Right renal pelvis (tissue), 4 donors: Measurements from ENCODE around the gene NCS1. TPM values are rescaled to one million over a fixed set of nuclear protein-coding genes. Genes with fewer than 3 reads are reported as not detected.

Experiments used
- DNase-seq, 4 donors: peaks; one replicate each; pipeline ENCODE4 v3.0.0-alpha.2; 2013; ENCODE audit warnings: low read depth in 4 of 4, low spot score in 3 of 4, missing footprints in 1 of 4
- polyA plus RNA-seq, 4 donors: library from polyadenylated mRNA; unstranded; fragments of 120-200 nt; gene quantifications; one replicate each; pipeline ENCODE4 v1.2.1, GENCODE V29; 2013; ENCODE audit not compliant: insufficient read length in 4 of 4

NCS1 gene
- 10 to 100 TPM; 25.5 to 32.3 (median 29.2) TPM for polyA plus RNA-seq

DNA sequence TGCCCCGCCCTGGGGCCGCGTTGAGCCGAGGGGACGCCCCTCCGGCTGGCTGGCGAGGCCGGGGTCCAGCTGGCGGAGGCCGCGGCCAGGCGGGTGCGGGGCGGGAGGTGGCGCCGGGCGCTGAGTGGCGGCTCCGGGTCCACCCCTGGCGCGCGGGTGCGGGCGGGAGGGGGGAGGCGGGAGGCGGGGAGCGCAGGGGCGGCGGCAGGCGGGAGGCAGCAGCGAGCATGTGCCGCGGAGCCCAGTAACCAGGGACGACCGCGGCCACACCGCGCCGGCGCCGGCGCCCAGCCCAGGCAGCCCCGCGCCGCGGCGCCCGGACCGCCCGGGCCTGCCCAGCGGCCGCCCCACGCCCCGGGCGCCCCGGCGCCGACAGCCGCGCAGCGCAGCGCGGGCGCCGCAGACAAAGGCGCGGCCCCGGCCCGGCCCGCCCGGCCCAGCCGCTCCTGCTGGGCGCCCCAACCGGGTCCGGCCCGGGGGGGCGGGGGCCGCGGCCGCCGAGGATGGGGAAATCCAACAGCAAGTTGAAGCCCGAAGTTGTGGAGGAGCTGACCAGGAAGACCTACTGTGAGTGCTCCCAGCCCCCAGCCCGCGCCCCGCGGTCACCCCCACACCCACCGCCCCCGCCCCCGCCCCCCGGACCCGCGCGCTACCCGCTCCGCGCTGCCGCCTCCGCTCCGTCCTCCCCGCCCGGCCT, at the start of gene NCS1:
Gene NCS1 (plus strand): TSS at position 244 of the 697 bp plus-strand sequence. CDS start 260 bp downstream, at position 504.
- DNase-seq = no peak

DNA sequence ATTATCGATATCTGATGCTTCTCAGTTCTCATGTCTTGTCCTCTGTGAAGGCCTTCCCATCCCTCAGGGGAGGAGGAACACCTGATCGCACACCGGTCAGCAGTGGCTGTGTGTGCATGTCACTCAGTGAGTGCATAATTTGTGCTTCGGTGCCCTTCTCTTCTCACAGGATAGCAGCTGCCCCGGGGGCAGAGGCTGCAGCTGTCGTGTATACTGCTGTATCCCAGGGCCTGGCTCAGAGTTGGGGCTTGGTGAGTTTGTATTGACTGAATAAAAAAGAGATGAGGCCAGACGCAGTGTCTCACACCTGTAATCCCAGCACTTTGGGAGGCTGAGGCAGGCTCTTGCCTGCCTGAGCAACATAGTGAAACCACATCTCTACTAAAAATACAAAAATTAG, 49.7 kb upstream of the NCS1 start:
- DNase-seq = no peak

DNA sequence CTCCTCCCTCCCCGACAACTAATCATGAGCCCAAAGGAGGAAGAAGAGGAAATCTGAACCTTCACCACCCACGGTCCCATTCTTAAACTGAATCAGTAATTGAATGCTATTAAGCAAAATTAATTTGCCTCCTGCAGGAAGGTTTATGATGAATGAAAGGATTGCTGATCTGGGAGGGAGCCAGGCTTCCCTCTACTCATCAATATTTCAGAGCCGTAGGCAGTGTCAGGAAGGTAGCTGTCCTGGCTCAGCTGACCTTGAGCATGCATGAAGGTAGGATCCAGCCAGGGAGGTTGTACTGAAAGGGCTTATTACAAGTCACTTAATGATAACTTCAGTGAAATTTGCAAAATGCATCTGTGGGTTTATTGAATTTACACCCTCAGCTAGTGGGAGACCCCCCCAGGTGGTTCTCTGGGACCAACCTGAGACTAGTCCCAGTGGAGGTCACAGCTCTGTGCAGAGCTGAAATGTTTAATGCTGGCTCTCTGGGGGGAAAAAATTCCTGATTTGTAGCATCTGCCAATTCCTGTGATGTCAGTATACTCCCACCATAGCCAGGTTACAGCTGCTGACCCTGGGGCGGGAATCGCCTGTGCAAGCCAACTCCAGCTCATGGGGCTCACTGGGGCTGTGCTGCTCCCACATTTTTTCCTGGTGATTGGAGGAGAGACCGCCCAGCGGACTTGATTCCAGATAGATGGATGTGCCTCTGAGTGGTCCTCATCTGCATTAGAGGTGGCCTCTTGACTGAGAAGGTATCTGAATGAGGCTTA, 47.9 kb upstream of the NCS1 start:
- DNase-seq = no peak

DNA sequence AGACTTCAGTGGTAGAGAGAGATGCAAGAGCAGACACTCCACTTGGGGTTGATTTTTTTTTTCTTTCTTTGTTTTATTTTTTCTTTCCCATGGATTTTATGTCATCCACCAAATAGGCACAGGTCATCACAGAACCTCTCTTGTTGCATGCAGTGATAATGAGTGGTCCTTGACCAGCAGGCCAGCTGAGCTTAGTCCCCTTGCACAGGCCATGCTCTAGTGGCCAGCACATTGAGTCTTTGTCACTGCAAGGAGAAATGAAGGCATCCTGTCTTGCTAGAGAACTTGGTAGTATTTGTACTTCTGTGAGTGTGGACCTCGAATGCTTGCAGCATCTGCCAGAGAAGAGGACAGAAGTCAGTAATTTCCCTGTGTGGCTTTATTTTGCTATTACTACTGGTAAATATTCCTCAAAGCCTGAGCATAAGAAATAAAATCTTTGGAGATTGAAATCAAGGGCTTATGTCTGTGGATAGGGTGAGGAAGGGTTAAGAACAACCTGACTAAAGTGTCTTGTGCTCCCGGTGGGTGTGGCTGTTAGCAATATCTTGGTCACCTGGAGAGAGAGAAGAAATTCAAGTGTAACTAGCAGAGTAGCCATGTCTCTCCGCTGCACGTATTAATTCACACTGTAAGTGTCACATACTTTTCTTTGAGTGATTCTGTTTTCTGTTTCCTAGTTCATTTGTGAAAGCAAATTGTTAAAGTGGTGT, 45.3 kb upstream of the NCS1 start:
- no peak for DNase-seq

DNA sequence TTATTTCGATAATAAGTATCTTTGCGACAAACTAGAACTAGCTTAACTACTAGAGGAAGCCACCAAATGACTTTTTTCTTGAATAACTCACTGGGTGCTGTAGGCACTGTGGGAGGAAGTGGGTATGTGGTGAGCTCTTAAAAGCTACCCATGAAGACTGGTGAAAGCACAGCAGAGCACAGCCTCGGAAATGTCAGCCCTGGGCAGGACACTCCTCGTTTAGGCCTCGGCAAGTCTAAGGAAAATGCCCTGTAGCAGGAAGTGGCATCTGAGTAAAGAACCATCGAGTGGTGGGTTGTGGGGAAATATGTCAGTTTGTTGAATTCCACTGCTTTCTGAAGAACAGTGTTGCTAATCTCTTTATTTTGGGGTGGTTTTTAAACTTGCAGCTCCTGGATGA, 44.0 kb upstream of the NCS1 start:
- DNase-seq = no peak

DNA sequence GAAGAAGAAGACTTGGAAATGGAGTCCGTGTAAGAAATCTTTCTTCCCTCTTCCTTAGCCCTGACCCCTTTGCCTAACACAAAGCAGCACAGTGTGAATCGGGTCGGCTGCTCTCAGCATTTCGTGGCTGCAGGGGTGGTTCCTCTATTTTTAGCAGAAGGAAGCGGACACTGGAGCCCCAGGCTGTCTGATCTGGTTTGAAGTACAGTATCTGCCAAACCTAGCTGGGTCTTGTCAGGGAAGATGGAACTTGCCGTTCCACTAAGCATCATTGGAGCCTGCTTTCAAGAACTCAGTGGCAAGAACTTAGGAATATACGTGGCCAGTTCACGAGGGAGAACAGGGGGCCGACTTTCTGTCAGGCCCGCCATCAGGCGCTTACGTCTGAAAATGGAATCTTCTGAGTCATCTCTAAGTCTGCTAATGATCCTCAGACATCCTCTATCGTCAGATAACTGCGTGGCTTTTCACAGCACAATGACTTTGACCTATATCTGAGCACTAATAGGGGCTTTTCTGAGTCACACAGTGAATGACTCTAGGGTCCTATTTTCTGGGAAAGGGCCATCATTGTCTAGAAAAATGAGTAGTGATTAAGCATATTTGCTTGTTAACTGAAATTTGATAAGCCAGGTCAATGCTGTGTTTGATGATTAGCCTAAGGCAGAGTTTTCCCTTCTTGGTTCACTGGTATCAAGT, 43.3 kb upstream of the NCS1 start:
- DNase-seq = no peak

DNA sequence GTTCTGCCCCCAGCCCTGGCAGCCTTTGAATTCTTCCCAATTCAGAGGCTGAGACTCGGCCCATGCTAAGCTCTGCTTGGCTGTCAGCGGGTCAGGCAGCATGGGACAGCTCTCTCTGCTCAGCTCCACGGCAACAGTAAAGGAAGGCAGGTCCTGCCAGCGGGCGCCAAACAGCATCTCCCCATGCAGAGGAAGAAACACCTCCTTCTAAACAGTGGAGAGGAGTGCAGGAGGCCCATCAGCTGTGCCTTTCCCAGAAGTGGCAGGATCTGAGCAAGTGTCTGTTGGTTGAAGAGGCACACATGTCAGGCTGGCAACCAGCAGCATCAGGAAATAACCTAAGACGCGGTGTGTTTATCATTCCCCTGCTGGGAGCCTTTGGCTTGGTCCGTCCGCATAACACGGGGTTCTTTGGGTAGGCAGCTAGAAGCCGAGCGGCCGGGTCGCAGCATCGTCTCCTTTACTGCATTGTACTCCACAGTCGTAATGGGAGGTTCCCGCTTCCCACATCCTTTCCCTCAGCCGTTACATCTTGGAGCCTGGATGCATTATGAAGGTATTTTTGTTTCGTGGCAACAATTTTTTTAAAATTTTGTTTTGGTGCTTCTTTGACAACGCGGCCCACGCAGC, 42.7 kb upstream of the NCS1 start:
- DNase-seq = no peak

DNA sequence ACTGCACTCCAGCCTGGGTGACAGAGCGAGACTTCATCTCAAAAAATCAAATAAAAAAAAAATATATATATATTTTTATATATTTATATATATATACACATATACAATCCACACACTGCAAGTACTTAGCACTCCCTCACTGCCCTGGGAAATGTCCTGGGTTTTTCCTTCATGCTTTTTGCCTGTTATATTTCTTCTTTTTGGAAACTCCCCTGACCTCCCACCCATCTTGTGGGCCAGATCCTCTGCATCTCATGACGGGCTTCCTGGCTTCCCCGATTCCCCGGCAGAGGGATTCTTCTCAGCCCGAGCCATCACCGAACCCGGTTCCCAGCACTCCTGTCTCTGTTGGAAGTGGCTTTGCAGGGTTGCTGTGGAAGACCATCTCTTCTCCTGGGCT, 39.5 kb upstream of the NCS1 start:
- DNase-seq = no peak

DNA sequence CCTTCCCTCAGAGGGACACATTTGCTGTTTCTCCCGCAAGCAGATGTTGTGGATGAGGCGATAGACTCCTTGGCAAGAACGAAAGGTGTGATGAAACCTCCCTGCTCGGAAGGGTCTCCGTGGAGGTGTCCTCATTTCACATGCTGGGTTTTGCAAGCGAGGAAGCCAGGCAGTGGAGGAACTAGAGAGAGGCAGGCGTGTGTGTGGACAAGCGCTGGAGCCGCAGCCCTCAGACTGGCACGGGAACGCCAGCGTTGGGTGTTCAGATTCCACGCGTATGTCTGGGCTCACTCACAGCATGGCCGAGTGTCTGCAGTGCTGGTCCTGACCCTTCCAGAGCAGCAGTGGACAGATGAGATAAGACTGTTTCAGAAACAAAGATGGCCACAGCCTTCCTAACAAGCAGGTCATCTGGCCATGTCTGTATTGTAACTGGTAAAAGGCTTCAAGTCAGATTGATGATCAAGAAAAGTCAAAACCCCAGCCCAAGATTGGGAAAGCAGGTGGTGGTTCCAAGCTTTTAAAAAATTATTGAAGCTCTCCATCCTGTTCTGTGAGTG, 35.0 kb upstream of the NCS1 start:
- no peak for DNase-seq

DNA sequence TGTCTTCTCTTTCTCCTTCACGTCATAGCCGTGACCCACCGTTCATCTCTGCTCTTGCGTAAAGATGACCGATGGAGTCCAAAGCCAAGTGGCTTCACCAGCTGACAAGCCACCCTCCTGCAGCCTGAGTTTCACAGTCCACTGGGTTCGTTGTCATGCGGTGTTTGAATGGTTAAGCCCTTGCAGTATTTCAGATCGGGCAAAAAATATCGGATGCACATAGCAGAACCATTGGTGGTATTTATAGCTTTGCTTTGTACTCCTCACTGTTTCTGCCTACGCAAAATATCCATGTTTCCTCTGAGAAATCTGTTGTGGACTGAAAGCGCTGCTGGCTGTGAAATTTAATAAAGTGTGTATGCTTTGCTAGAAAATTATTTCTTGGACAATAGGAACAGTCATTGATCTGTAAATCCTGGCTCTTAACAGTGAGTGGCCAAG, 34.5 kb upstream of the NCS1 start:
- DNase-seq = no peak

DNA sequence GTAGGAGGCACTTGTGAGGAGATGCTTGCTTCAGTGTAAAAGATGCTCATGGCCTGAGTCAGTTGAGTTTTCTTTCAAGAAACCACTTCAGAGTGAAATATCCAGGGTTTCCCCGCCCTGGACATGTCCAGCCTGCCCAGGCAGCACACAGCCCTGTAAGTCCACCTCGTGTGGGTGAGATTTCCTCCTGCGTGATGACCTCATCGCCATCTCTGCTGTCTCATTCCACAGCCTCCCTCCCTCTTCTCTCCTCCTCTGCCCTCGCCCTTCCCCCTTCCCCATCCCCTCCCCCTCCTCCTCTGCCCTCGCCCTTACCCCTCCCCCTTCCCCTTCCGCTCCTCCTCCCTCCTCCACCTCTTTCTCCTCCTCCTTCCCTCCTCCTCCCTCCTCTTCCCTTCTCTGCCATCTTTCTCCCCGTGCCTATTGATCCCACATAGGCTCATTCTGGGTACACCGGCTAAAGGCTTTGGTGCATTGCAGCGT, 34.0 kb upstream of the NCS1 start:
- no peak for DNase-seq

DNA sequence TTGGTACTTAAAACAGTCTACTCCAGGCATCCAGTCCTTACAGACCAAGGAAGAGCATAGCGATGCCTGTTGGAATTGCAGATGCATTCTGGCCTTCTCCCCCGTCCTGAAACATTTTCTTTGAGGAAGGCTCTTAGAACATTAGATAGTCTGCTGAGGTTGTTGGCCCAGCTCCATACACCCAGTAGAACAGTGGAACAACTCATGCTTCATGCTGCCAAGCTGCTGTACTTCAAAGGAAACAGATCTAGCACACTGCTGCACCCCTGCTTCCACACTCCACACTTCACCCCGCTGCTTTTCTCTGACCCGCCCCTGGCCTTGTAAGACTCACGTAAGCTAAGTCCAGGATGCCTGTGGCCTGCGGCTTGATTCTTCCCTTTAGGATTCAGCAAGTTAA, 33.4 kb upstream of the NCS1 start:
- DNase-seq = no peak

DNA sequence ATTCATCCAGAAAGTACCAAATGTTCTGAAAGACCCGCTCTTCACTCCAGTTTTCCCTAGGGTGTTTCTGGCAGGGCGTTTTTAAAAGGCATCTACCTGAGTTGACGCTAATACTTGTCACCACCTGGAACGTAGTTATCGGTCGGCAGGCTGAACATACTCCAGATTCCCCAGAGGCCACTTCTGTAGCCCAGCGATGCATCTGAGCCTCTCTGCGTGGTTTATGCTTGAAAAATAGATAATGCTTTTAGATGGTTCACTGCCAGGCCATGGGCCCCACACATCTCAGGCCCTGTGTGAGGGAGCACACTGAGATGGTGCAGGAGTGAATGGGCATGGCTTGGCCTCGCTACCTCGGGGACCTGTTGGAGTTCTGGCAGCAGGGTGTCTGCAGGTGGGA, 33.0 kb upstream of the NCS1 start:
- DNase-seq = no peak

DNA sequence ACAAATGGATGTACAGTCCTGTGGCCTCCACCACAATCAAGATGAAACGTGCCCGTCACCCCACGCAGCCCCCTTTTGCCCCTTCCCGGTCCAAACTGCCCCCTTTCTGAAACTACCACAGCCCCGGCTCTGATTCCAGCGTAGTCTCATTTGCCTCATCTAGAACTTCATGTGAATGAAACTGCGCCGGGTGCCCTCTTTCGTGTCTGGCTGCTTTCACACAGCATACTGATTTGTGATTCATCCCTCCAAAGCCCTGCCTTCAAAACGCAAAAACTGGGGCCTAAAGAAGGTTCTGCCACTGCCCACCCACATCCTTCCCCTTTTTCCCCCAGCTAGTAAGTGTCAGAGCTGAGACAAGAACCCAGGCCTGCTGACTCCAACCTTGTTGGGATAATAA, 31.5 kb upstream of the NCS1 start:
- DNase-seq = no peak

DNA sequence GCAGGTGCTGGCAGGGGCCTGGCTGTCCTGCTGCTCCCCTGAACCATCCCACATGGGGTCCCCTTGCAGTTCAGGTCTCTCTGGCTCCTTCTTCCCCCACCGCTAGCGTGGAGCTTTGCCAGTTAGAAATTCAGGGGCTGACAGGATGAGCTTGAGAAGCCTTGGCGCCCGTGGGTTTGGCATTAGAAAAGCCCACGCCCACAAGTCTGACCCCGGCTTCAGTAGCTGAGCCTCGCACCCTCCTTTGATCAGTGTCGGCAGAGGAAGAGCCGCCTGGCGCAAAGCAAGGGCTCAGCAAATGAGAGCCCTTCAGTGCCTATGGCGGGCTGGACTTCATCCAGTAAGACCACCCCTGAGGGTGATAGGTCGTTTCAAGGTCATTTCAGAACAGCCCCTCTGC, 30.1 kb upstream of the NCS1 start:
- no peak for DNase-seq

DNA sequence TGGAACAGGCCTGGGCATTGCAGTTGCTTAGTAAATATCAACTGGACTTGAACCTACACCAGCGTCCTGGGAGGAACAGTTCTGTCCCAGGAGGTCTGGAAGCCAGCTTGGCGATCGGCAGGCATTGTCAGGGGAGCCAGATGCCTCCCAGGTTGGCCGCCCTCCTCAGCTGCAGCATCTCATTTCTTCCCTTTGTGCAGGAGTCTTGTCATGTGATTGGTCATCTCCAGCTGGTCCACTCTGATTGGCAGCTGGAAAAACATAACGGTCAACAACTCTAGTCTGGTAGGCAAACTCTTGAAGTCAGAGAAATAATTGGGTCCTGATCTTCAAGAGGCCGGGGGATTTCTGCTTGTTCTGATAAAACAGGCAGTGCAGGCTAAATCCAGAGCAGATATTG, 29.6 kb upstream of the NCS1 start:
- DNase-seq = no peak

DNA sequence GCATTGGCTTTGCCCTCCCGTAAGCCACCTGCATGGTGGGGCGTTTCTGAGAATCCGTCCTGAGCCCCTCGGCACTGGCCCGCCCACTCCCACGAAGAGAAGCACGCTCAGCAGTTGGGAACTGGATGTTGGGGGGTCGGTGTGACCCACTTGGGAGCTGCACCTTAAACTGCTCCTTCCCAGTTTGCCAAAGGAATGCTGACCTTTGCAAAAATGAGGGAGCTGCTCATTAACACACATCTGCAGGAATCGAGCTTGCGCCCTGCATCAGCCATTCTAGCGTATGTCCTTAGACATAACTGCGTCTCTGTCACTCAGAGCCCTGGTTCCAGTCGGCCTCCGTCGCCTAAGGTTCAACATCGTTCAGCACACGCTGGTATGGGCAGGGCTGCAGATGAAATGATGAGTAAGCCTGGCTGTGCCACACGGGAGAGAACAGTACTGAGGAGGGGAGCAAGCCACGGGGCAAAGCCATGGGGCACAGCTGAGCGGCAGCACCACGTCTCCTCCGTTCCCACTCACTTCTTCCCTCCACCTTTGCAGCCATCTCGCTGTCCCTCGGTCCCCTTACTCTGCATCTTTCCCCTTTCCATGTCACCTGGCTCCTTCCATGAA, 28.8 kb upstream of the NCS1 start:
- DNase-seq = no peak

DNA sequence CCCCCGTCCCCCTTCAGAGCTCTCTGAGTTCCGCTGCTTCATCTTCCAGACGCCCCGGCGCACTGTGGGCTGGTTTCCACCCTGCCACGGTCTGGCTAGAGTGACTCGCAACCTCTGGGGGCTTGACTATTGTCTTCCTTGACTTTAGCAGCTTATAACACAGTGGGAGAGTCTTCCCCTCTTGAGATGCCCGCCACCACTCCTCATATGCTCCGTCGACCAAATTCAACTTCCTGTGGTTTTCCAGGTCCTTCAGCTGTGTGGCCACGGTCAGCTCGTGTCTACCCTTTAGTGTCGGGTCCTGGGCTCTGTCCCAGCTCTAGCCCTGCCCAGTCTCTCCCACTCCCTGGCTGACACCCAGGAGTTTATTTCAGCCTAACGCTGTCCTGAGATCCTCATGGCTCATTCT, 28.2 kb upstream of the NCS1 start:
- no peak for DNase-seq

DNA sequence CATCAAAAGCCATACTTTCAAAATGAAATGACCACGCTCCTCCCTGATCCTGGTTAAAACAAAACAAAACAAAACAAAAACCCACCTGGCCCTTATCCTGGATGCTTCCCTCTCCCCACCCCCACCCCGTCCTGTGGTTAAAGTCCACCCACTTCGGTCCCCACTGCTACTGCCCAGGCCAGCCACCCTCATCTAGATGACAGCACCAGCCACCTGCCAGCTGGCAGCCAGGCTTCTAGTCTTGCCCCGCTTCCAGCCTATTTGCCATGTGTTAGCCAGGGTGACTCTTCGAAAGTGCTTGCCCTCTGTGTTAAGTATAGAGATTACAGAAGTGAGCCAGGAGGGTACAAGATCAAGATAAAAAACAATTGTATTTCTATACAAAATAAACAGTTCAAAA, 27.5 kb upstream of the NCS1 start:
- DNase-seq = no peak

DNA sequence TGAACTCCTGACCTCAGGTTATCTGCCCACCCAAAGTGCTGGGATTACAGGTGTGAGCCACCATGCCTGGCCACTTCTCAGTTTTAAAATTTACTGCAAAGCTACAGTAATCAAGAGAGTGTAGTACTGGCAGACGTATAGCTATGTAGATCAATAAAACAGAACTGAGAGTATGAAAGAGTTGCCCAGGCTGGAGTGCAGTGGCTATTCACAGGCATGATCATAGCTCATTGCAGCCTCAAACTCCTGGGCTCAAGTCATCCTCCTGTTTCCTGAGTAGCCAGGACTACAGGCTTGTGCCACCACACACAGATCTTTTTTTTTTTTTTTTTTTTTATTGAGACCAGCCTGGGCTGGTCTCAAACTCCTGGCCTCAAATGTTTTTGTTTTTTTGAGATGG, 26.5 kb upstream of the NCS1 start:
- DNase-seq = no peak
